C4-2B (cell line): ENCODE data around the gene ARHGDIB.

Source experiments
- H3K27ac ChIP-seq: fragments of 450-650 bp; 2 replicates; pipeline ENCODE4 v1.5.1; 2017
- CTCF ChIP-seq: fragments of 450-650 bp; conservative IDR thresholded peaks from 2 replicates; pipeline ENCODE4 v1.5.1; 2017; ENCODE audit warnings: mild to moderate bottlenecking
- ZFX ChIP-seq: fragments of 450-650 bp; IDR thresholded peaks from 2 replicates; pipeline ENCODE4 v1.6.1; 2017

ARHGDIB gene

GRCh38 chr12:14974633-14975032 is 13.2 kb upstream of the ARHGDIB start:
- TF ChIP-seq ZFX = no peak
- no peak for TF ChIP-seq CTCF

GRCh38 chr12:14972816-14973215 is 11.4 kb upstream of the ARHGDIB start, which contains the start of gene PDE6H:
PDE6H (plus strand) TSS chr12:14973042; CDS start chr12:14978013, 4,971 bp downstream.
- TF ChIP-seq CTCF (no peak), ZFX (no peak)
- H3K27ac ChIP-seq = no peak within 1 kb of the TSS

More at GRCh38 chr12:14974633-14975032, 13.2 kb upstream of the ARHGDIB start:
- H3K27ac ChIP-seq = no peak overlapping the region

- H3K27ac ChIP-seq = no peak overlapping the region
- TF ChIP-seq ZFX (no peak), CTCF (no peak)
These were observed 9.1 kb upstream of the ARHGDIB start for GRCh38 chr12:14970473-14970872.

GRCh38 chr12:14968478-14968877 is 7.1 kb upstream of the ARHGDIB start:
- TF ChIP-seq CTCF = no peak
- no peak for TF ChIP-seq ZFX
- no peak overlapping the region for H3K27ac ChIP-seq

DNA sequence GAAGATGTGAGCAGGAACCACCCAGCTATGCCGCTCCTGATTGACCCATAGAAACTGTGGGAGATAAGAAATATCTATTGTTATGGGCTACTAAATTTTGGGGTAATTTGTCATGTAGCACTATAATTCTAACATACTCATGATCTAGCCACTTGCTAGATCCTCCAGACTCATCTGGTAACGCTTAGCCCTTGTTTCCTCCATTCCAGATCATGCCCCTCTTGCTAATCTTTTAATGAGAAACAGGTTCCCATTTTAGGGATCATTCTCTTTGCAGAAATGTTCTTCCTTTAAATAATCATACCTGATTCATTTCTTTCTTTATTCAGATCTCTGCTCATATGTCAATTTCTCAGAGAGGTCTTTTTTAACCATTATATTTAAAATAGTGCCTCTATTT is 3.8 kb upstream of the ARHGDIB start:
- H3K27ac ChIP-seq = no peak overlapping the region

DNA sequence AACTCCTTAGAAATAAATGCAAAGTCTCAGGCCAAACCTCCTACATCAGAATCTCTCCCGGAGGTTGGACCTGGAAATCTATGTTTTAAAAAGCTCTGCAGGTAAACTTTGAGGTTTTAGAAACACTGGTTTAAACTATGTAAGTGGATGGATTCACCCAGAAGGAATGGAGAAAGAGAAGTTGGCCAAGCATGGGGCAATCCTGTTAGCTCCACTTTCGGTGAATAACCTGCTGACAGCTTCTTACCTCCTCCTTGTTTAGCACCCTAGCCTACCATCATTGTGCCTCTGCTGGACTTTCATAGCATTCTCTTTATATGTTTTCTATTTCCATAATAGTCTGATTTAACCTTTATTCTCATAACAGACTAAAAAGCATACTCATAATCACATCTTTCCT is 3.0 kb upstream of the ARHGDIB start:
- no peak overlapping the region for H3K27ac ChIP-seq
- no peak for TF ChIP-seq CTCF
- no peak for TF ChIP-seq ZFX

More for the DNA sequence above, 3.8 kb upstream of the ARHGDIB start:
- TF ChIP-seq ZFX (no peak), CTCF (no peak)

GRCh38 chr12:14963520-14963919 is 2.1 kb upstream of the ARHGDIB start:
- H3K27ac ChIP-seq = no peak overlapping the region
- no peak for TF ChIP-seq ZFX
- no peak for TF ChIP-seq CTCF
